KG1 (cell line): Measurements from ENCODE around the gene MILR1.
"Not testable (repeated sequence)": the region's sequence is repeated elsewhere in the genome, so short reads cannot be mapped to it uniquely, and the experiment has no call there.

Experiments used
- DNase-seq: peaks from one replicate; lab custom pipeline; 2025; lab: John Stamatoyannopoulos, UW

The MILR1 gene, protein sequence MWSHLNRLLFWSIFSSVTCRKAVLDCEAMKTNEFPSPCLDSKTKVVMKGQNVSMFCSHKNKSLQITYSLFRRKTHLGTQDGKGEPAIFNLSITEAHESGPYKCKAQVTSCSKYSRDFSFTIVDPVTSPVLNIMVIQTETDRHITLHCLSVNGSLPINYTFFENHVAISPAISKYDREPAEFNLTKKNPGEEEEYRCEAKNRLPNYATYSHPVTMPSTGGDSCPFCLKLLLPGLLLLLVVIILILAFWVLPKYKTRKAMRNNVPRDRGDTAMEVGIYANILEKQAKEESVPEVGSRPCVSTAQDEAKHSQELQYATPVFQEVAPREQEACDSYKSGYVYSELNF

DNA sequence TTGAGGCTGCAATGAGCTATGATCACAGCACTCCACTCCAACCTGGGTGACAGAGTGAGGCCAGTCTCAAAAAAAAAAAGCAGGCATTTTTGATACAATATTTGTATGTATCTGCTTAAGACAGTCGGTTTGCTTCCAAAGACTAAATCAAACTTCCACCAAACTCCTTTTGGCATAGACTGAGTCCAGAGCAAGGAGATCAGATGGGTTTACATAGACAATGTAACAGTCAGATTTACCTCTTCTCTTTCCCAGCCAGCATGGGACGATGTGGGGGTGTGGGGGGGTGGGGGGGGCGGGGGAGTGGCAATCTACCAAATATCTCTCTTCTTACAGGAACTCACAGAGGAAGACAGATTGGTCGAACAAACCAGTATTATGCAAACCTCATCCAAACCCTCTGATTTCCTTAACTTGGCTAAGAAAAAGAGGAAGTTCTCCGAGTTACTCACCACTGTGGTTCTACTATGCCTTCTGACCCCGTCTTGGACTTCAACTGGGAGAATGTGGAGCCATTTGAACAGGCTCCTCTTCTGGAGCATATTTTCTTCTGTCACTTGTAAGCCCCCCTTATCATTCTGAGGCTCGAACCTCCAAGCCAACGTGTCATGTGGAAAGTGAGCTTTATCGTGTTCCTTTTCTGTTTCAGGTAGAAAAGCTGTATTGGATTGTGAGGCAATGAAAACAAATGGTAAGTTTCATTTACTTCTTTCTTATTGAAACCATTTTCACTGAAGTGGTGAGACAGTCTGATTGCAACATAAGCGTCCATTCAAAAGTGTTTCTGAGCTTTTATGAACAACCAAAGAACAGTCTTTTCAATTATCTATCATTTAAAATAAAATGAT, at the start of gene MILR1:
TSS of gene MILR1 (plus strand) at position 451 of the 848 bp plus-strand sequence. CDS start at position 505, 54 bp downstream.
- DNase-seq, result peak; percentile 73

DNA sequence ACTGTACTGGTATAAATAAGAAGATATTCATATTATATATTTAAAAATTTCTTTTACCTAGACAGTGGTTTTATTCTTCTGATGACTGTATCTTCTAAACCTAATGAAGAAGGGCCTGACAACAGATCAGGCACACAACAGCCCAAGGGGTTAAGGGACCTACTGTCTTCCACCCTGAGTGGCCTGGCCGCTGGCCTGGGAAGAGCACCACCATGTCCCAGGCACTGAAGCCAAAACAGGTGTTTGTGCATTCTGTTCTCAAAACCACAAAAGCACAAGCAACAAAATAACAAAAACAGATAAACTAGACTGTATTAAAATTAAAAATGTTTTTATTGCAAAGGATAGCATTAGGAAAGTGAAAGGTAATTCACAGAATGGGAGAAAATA, 49.2 kb upstream of the MILR1 start:
- DNase-seq, result no peak

DNA sequence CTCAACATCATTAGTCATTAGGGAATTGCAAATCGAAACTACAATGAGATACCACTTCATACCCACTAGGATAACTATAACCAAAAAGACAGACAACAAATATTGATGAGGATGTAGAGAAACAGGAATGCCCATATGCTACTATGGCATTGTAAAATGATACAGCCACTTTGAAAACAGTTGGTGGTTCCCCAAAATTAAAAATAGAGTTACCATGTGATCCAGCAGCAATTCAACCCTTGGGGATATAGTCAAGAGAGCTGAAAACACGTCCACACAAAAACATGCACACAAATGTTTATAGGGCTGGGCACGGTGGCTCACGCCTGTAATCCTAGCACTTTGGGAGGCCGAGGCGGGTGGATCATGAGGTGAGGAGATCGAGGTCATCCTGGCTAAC, 48.3 kb upstream of the MILR1 start:
- DNase-seq, result no peak

DNA sequence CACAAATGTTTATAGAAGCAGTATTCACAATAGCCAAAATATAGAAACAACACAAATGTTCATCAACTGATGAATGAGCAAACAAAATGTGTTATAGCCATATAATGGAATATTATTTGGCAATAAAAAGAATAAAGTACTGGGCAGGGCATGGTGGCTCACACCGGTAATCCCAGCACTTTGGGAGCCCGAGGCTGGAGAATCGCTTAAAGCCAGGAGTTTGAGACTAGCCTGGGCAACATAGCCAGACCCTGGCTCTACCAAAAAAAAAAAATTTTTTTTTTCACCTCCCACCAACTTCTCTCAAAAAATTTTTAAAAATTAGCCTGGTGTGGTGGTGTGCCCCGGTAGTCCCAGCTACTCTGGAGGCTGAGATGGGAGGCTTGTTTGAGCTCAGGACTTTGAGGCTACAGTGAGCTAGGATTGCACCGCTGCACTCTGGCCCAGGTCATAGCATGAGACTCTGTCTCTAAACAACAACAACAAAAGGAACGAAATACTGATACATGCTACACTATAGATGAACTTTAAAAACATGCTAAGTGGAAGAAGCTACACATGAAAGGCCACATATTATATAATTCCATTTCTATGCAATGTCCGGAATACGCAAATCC, 47.6 kb upstream of the MILR1 start:
- DNase-seq, result no peak

DNA sequence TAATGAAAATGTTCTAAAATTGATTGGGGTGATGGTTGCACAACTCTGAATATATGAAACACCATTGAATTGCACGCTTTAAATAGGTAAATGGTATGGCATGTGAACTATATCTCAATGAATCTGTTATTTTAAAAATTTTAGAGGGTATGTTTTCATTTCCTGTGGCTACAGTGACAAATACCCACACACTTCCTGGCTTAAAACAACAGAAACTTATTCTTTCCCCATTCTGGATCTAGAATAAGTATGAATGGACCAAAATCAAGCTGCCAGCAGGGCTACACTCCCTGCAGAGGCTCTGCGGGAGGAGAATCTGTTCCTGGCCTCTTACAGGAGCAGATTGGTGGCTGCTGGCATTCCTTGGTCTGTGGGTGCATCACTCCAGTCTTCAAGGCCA, 47.0 kb upstream of the MILR1 start:
- DNase-seq, result no peak

DNA sequence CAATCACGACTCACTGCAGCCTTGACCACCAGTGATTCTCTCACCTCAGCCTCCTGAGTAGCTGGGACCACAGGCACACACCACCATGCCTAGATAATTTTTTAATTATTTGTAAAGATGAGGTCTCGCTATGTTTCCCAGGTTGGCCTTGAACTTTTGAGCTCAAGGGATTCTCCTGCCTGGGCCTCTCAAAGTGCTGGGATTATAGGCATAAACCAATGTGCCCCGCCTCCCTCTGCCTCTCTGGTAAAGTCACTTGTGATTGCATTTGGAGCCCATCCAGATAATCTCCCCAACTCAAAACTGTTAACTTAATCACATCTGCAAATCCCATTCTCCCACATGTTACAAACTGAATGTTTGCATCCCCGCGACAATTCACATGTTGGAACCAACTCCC, 46.4 kb upstream of the MILR1 start:
- no peak for DNase-seq

DNA sequence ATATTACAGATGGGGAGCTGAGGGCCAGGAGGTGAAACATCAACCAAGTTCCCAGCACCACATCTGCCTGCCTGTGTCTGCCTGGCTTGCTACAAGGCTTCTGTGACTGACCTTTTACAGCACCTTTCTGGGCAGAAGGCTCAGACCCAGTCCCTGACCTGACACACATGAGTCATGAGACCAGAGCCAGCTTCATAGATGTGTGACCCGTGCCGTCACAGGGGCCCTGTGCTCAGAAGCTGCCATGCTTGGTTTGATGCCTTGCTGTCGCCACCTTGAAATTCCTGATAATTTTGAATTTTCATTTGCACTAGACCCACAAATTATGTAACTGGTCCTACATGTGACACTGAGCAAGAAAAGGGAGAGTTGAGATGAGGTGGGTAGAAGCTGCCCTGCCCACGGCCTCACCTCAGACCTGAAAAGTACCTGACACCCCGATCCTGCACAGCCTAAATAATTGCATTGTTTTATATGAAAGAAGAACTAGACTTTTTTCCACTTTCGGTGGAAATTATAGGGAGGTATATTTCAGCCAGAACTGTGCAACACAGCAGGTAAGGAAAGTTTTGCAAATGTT, 44.9 kb upstream of the MILR1 start:
- no peak for DNase-seq

DNA sequence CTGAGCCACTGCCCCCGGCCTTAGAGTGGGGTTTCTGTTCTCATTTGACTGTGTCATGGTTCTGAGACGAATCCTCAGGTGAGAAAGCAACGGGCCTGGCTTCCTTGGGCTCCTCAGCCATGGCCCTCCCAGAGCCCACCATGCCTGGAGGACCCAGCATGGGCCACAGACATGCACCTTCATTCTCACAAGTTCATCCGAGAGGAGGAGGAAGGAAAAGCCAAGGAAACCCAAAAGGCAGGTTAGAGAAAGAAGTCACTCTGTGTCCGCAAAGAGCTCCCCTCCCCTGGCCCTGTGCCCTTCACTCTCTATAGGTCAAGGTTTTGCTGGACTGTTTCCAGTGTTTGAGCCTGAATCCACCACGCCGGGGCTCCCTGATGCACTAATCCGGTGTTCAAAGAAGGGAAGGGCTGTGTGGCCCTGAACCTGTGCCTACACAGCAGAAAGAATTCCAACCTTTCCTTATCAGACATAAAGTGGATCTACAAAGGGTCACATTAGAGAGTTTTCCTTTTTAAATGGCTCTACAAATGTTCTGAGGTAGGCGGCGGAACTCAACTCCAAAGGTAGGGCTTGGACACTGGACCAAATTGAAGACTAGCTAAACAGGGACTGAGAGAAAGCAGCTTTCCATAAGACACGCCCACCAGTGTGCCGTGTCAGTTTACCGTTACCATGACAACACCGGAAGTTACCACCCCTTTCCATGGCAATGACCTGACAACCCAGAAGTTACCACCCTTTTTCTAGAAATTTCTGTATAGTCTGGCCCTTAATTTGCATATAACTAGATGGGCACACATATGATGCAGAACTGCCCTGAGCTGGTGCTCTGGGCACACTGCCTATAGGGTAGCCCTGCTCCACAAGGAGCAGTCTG, 42.4 kb upstream of the MILR1 start:
- DNase-seq, result no peak

DNA sequence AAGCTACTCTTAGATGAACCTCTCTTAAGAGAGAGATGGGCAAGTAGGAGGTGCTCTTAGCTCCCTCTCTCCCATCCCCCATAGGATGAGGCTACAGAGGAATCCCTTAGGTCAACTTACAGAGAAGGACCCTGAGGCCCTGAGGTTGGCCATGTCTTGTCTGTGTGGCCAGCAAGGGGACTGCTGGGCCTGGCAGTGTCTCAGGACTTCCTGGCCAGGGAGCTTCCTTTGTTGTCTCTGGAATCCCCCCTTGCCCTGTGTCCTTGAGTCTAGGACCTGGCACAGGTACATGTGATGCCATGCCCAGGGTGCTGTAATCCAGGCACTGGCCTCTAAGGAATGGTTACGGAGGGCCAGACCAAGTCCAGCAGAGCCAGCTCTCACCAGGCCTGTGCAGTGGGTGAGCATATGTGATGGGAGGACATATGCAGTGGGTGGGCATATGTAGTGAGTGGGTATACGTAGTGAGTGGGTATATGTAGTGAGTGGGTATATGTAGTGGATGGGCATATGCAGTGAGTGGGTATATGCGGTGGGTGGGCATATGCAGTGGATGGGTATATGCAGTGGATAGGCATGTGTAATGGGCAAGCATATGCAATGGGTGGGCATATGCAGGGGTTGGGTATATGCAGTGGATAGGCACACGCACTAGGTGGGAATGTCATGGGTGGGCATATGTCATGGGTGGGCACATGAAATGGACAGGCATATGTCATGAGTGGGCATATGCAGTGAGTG, 38.0 kb upstream of the MILR1 start:
- DNase-seq, result no peak

DNA sequence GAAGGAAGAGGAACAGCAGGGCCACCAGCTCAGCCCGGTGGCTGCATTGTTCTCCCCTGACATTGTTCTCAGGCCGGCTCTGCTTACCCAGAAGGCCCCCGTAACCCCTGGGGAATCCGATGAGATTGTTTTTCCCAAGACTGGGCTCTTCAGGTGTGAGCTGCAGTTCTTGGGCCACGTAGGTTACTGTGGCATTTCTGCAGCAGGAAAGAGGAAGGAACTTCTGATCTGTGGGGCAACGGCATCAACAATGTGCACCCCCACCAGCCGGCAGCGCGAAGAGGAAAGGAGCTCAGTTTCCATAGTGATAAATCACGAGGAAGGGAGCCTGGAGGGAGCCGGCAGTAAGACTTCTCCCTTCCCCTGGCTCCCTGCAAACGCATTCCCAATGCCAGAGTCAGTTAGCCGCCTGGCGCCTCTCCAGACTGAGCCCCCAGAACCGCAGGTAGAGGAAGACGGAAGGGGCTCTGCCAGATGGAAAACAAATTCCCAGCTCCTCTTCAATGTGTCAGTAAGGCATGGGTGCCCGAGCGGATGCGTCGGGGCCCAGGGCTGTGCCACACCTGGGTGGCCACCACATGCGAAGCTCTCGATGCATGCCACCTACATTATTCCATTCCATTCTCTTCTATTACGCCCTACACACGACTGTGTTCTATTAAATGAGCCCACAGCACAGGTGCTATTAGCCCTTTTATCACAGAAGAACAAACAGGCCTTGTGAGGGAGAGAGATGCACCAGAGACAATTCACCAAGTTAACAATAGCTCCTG, 36.7 kb upstream of the MILR1 start:
- peak; percentile 33 for DNase-seq

DNA sequence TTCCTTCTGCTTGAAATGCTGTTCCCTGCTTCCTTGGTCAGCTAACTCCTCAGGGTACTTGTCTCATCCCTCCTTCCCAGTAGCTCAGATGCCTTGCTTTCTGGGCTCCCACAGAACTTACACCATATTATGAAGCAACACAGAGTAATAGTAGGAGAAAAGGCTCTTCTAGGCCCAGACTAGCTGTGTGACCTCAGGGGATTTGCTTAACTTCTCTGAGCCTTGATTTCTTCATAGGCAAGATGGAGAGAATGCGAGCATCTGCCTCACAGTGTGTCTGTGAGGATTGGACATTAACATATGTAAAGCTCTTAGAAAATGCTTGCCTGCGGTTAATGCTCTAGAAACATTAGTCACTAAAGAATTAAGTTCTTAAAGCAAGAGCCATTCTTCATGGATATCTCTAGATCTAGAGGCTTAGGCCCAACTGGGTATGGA, 36.0 kb upstream of the MILR1 start:
- DNase-seq, result no peak

DNA sequence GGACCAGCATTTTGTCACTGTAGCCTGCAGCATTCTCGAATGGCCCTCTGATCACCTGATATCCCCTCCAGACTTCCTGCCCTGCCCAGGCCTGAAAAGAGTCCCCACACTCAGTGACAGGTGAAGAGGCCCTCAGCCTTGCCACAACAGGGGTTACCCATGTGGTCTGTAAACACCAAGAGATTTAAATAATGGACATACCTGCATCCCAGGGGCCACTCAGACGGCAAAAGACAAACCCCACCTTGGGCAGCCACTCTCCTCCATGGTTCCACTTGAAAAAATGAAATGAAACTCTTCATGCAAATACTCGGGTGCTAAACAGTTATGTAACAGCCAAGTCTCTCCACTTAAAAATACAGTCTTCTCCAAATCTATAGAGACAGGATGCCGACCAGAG, 35.4 kb upstream of the MILR1 start:
- no peak for DNase-seq

DNA sequence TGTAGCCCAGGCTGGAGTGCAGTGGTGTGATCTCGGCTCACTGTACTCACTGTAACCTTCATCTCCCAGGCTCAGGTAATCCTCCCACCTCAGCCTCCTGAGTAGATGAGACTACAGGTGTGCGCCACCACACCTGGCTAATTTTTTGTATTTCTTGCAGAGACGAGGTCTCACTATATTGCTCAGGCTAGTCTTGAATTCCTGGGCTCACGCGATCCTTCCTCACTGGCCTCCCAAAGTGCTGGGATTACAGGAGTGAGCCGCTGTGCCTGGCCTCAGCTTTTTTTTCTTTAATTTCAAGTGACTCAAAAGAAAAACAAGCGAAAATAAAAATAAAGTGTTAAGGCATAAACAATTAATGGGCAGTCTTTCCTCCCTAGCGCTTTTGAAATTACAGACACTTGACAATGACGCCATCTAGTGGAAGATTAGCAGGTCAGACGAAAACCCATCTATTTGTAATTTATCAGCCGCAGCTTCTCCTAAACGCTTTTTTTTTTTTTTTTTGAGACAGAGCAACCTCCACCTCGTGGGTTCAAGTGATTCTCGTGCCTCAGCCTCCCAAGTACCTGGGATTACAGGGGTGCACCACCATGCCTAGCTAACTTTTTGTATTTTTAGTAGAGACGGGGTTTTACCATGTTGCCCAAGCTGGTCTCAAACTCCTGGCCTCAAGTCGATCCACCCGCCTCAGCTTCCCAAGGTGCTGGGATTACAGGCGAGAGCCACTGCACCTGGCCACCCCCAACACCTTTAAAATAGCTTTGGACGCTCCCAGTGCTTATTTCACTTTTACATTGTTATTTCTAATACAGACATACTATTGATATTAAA, 30.2 kb upstream of the MILR1 start:
- DNase-seq, result peak; percentile 48

DNA sequence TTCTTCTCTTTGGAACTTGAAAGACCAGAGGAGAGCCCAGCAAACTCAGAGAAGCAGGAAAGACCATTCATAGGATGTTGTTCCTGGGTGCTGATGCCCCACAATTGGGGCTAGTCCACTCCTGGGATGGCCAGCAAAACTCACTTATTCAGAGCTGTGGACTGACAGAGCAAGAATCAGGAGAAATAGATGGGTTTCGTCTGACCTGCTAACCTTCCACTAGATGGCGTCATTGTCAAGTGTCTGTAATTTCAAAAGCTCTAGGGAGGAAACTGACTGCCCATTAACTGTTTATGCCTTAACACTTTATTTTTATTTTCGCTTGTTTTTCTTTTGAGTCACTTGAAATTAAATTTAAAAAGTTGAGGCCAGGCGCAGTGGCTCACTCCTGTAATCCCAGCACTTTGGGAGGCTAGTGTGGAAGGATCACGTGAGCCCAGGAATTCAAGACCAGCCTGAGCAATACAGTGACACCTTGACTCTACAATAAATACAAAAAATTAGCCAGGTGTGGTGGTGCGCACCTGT, 28.7 kb upstream of the MILR1 start:
- peak; percentile 81 for DNase-seq

DNA sequence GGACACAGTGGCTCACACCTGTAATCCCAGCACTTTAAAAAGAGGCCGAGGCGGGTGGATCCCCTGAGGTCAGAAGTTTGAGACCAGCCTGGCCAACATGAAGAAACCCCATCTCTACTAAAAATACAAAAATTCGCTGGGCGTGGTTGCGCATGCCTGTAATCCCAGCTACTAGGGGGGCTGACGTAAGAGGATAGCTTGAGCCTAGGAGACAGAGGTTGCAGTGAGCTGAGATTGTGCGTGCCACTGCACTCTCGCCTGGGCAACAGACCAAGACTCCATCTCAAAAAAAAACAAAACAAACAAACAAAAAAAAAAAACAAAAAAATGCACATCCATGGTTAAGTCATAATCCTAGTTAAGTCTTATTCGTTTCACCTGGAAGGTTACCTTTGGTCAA, 26.8 kb upstream of the MILR1 start:
- not testable (repeated sequence) for DNase-seq

DNA sequence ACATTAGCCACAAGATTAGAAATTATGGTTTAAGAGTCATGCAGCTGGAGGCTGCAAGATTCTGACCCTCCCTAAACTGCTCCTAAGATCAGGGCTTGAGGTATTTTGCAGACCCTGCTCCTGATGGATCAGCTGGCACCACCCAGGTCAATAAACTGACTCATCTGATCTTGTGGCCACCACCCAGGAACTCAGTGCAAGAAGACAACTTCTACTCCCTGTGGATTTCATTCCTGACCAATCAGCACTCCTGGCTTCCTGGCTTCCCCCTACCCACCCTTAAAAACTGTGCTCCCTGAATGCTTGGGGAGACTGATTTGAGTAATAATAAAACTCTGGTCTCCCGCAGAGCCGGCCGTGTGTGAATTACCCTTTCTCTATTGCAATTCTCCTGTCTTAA, 25.0 kb upstream of the MILR1 start:
- no peak for DNase-seq

DNA sequence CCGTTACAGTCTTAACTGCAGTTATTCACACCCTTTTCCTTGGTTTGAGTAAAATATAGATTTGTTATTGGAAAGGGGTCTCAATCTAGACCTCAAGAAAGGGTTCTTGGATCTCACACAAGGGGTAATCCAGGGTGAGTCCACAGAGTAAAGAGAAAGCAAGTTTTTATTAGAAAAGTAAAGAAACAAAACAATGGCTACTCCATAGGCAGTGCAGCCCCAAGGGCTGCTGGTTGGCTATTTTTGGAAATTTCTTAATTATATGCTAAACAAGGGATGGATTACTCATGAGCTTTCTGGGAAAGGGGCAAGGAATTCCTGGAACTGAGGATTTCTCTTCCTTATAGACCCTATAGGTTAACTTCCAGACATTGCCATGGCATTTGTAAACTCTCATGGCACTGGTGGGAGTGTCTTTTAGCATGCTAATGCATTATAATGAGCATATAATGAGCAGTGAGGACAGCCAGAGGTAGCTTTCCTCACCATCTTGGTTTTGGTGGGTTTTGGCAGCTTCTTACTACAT, 24.5 kb upstream of the MILR1 start:
- no peak for DNase-seq

DNA sequence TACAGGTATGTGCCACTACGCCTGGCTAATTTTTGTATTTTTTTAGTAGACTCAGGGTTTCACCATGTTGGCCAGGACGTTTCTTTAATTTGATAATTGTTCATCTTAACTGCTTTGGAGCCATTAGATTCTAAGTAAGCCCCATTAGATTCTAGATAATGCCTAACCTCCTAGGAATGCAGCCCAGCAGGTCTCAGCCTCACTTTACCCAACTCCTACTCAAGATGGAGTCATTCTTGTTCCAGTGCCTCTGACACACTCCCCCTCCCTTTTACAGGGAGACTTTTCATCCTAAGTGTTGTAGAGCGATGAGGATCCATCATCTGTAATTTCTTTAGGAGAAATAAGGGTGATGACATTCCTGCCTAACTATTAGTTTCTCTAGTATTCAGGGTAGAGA, 23.7 kb upstream of the MILR1 start:
- DNase-seq, result no peak

DNA sequence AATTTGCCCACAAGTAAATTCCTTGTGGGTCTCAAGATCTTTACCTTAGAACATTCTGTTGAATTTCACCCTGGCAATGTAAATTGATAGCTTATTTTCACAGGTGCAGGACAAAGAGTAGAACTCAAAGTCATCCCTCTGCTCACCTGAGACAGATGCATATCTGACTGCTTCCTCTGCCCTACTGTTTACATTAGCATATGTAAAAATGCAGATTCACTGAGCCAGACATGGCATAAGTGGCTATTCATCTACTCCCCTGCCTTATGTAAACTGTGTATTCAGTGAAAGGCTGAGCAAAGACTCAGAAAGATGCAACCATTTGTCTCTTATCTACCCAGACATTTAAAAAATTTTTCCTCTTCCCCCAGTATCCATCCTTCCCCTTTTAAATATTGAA, 22.3 kb upstream of the MILR1 start:
- DNase-seq, result no peak
